NCI-H446 (cell line): ENCODE results near the gene ZNF853.
"Not testable (repeated sequence)": the region's sequence is repeated elsewhere in the genome, so short reads cannot be mapped to it uniquely, and the experiment has no call there.

Experiments
- DNase-seq, 2 experiments: peaks; one replicate each; lab custom pipeline; 2025; lab: John Stamatoyannopoulos, UW

Gene ZNF853

GRCh38 chr7:6652446-6653011 is 37.1 kb downstream of the ZNF853 start:
- no peak for DNase-seq

- no peak for DNase-seq
Observed at GRCh38 chr7:6653071-6654003, 37.9 kb downstream of the ZNF853 start.

GRCh38 chr7:6654113-6654841 is 38.9 kb downstream of the ZNF853 start:
- DNase-seq, result no peak

- DNase-seq, result no peak
Observed at GRCh38 chr7:6654842-6655610, 39.6 kb downstream of the ZNF853 start.

GRCh38 chr7:6655636-6656385 is 40.4 kb downstream of the ZNF853 start:
- no peak for DNase-seq

GRCh38 chr7:6656413-6656812 is 41.0 kb downstream of the ZNF853 start:
- no peak for DNase-seq

- DNase-seq, result no peak
Observed at GRCh38 chr7:6658618-6659345, 43.4 kb downstream of the ZNF853 start.

GRCh38 chr7:6670851-6671250 is 55.4 kb downstream of the ZNF853 start:
- DNase-seq, result not testable (repeated sequence)
